CD4-positive, alpha-beta T cell treated with Interleukin-1 beta for 1 hour (primary cell): ENCODE results near the gene MAD1L1.

Experiments used
- DNase-seq, 2 donors: peaks; one replicate each; pipeline ENCODE4 v3.0.0-alpha.2; 2020 to 2022

The MAD1L1 gene

GRCh38 chr7:2152646-2153045, 80.1 kb downstream of the MAD1L1 start:
- DNase-seq, result no peak

- no peak for DNase-seq
These were observed 80.7 kb downstream of the MAD1L1 start for GRCh38 chr7:2151801-2152612.

- no peak for DNase-seq
These were observed 81.5 kb downstream of the MAD1L1 start for GRCh38 chr7:2151237-2151636.

DNA sequence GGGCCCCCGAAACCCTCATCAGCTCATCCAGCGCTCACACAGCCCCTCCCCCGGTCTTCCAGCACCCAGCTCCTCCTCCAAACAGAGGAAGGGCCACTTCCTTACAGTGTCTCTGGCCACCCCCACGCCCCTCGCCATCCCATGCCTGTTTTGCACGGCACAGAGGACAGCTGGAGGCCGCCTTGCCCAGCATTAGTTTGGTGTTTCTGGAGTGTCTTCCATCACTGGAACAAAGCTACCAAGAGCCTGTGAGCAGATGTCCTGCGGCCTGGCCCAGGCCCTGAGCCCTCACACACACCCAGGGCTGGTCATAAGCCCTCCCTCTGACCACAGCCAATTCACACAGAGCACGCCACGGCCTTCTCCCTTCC, 82.3 kb downstream of the MAD1L1 start:
- DNase-seq, result no peak

DNA sequence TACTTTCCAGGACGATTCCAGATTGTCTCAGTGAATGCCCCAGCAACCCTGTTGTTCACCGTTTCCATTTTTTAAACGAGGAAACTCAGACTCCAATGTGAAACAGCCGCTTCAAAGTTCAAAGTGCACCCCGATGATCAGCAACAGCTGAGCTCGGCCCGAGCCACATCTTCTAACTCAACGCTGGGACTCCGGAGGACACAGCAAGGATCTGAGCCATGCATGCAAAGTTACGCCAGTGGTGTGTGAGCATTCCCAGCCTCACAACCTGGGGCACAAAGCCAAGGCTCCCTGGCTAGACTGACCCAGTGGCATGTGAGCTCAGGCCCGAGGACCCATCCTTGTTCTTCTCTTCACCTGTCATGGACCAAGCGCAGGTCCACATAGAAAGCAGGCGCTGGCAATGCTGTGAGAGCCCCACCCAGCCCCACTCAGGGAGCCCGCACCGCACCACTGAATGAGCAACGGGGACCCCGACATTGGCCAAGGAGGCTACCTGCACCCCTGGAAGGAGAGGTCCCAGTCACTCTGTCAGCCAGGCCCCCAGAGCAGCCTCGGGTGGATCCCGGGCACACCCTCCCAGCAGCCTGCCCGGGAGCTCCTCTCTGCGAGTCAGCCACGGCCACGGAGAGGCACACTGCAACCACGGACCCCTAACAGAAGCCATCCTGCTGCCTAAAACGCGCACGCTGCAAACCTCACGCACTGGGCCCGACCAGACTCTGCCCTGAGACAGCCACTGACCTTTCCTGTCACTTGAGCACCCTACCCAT, 82.9 kb downstream of the MAD1L1 start:
- no peak for DNase-seq

GRCh38 chr7:2148814-2149213, 83.9 kb downstream of the MAD1L1 start:
- DNase-seq, result no peak

- DNase-seq, result no peak
These were observed 84.6 kb downstream of the MAD1L1 start for GRCh38 chr7:2148189-2148588.

DNA sequence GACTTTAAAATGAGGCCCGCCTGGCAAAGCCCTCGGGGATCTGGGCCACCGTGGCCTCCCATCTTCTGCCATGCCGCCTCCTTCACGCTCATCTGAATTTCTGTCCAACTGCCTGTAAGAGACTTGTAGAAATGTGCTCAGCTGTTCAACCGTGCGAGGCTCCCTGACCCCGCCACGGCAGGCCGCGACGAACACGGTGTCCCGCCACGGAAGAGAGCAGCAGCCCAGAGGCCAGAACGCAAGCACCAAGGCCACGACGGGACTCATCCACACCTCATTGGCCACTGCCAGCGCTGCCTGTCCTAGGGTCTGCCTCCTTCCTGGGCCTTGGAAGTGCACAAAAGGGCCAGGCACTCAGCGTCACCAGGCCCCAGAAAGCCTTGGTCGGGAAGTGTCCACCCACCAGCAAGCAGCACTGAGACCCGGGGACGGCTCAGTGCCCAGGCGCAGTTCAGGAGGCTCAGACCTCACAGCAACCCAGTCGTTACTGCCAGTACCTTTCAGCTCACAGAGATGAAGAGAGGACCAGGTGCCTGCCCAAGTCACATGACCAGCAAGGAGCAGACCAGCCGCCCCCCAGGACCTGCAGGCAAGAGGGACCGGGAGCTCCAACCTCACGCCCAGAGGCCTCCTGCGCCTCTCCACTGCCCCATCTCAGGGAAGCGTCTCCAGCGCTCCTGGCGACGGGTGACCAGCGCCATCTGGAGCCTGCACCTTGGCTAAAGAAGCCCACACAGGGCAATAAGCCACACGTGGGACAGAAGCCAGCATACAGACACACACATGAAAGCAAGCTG, 85.9 kb downstream of the MAD1L1 start:
- DNase-seq, result no peak

- DNase-seq, result no peak
These were observed 86.7 kb downstream of the MAD1L1 start for GRCh38 chr7:2145835-2146580.

GRCh38 chr7:2144926-2145325, 87.8 kb downstream of the MAD1L1 start:
- DNase-seq, result no peak

DNA sequence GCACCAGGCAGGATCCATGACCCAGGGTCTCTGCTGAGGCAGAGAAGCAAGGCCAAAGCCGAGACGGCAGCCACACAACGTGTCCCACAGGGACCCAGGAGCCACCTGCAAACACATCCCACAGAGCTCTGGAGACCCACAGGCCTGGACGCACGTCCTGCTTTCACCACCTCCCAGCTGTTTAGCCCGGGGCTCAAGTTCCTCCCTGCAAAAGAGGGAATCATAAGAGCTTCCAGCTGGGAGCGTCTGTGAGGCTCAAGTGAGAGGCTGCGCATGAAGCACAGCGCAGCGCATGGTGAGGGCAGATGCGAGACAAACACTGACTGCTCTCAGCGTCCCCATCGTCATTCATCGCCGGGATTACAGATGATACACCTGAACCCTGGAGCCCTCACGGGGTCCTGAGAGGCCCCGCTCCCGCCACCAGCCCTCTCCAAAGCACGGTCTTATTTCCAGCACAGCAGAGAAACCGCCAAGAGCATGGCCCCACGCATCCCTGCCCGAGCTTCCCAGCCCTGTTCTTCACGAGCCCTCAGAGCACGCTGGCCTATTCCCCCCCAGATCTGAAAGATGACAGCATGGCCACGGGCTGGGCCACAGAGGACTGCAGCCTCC, 88.7 kb downstream of the MAD1L1 start:
- no peak for DNase-seq

- no peak for DNase-seq
These were observed 89.3 kb downstream of the MAD1L1 start for GRCh38 chr7:2143450-2143849.

GRCh38 chr7:2142386-2142785, 90.4 kb downstream of the MAD1L1 start:
- DNase-seq, result no peak

- DNase-seq, result no peak
These were observed 91.1 kb downstream of the MAD1L1 start for GRCh38 chr7:2141651-2142050.

DNA sequence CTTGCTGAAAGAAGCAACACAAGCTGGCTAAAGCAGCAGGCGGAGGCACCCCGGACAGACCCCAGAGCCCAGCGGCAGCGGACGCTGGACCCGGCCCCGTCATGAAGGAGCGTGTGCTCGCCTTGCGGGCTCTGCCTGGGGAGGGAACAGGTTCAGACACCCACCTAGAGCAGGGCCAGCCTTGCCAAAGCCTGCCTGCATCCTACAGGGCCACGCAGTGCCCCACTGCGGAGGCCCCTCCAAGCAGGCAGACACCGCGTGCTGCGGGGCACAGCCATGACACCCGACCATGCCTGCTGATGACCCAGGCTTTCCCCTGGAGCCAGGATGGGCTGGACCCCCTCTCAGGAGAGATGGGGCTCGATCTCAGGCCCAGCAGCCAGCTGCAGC, 91.7 kb downstream of the MAD1L1 start:
- DNase-seq, result no peak

DNA sequence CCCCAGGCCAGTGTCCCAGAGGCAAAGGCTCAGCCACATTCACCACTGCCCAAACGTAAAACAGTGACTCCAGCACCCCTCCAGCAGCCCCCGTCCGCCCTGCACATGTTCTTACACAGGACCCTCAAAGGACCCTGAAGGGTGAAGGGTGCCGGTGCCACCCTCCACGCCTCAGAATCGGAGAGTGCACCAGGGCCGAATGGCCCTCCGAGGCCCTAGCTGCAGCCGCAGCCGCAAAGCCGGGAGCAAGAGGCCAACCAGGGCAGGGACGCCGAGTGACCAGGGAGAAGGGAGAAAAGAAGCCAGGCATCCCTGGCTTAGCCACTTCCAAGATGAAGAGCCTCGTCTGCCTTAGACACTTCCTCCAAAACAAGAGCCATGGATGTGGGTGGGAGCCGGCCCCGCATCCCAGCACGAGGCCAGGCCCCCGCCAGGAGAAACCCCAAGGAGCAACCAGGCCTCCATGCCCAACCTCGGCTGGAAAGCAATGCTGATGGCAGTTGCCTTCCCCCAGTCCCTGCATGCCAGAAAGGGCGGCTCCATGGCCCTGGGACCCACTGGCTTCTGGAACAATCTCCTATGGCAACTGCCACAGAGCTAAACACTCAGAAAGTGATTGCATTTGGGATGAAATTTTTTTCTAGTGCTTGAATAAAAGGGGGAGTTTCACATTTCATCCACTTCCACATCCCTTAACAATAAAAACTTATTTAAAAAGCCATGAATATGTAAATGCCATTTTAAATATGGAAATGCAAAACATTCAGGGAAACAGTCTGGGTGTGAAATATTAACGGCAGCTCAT, 92.3 kb downstream of the MAD1L1 start:
- DNase-seq, result no peak

DNA sequence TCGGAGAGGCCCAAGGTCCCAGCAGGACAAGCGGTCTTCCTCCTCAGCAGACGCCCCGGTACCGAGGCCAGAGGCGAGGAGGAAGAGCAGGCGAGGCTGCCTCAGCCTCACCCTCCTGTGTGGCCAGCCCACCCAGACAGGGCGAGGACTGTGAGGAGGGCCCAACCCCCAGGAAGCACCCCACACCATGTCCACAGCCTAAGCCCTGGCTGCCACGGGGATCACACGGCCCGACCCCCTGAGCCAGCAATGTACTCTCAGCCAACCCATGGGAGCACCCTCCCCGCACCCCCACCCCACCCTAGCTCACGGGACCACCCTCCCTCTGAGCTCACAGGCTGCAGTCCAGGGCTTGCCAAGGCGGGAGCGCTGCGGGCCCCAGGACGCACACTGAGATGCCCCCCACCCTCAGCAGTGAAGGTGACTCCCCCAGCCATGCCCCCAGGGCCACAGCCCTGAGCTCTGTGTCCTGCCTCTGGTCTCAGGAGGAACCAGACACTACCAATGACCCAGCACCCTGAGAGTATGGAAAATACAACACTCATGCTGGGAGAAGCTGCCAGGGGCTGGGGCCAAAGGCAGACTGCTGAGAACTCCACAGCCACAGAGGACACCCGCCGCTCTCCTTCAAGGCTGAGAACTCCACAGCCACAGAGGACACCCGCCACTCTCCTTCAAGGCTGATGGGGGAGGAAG, 93.6 kb downstream of the MAD1L1 start:
- no peak for DNase-seq

DNA sequence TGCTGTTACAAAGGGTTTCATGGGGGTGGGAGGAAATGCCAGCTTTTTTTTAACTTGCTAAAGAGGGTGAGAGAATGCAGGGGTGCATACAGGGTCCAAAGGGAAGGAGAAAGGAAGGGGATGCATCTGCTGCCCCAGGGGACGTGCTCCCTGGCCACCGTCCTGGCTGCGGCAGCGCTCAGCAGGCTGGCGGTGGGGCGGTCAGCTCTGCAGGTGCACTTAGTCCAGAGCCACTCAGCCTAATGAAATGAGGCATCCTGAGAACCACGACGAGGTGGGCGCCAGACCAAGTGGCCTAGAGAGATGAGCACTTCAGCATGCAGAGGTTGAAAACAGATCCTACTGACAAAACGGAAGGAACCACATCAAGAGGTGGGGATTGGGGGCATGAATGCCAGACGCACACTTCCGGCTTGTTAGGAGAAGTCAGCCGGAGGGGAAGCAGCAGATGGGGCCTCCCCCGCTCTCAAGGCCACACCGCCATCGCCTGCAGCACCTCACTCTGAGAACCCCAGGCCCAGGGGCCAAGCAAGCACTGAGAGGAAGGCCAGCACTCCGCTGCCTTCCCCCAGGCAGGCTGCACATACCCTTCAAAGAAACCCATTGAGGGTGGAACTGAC, 94.5 kb downstream of the MAD1L1 start:
- peak; percentile 44 to 75 for DNase-seq

GRCh38 chr7:2134740-2135139, 98.0 kb downstream of the MAD1L1 start:
- no peak for DNase-seq

GRCh38 chr7:2132243-2132642, 100.5 kb downstream of the MAD1L1 start:
- no peak for DNase-seq
